Peyer's patch (tissue), 4 donors: ENCODE data around the gene SAMD7. TPM values are rescaled to one million over a fixed set of nuclear protein-coding genes. Genes with fewer than 3 reads are reported as not detected.

ENCODE experiments used
- DNase-seq, 3 donors: peaks; one replicate each; pipeline ENCODE4 v3.0.0-alpha.2; 2017 to 2019
- H3K27ac ChIP-seq, 4 donors: fragments of 200-600 bp; sonication (generic); one replicate each; pipeline ENCODE4 v1.5.1; 2016 to 2019
- H3K27me3 ChIP-seq, 2 donors: fragments of 200-600 bp; sonication (generic); one replicate each; pipeline ENCODE4 v1.5.1; 2019
- H3K36me3 ChIP-seq, 3 donors: fragments of 200-600 bp; sonication (generic); one replicate each; pipeline ENCODE4 v1.5.1; 2016 to 2019
- H3K4me1 ChIP-seq, 4 donors: fragments of 200-600 bp; sonication (generic); one replicate each; pipeline ENCODE4 v1.5.1; 2016 to 2019
- H3K4me3 ChIP-seq, 4 donors: fragments of 200-600 bp; sonication (generic); 1 replicate in 3 of 4; 2 replicates in 1 of 4; pipeline ENCODE4 v1.5.1; 2016 to 2019; ENCODE audit warnings: mild to moderate bottlenecking in 1 of 4
- H3K9me3 ChIP-seq, 4 donors: fragments of 200-600 bp; sonication (generic); one replicate each; pipeline ENCODE4 v1.5.1; 2016 to 2019; ENCODE audit warnings: mild to moderate bottlenecking in 1 of 4
- POLR2A ChIP-seq, 2 donors: fragments of 450-650 bp; IDR thresholded peaks; one replicate each; pipeline ENCODE4 v1.5.1; 2017; ENCODE audit warnings: antibody characterized with exemption in 2 of 2, mild to moderate bottlenecking in 2 of 2, moderate library complexity in 2 of 2
- total RNA-seq, 4 donors: library from RNA; depleted of rRNA; stranded (reverse); fragments of >200 nt; gene quantifications; one replicate each; pipeline ENCODE4 v1.1.0, GENCODE V29; 2016
- TF ChIP-seq, protein P1 (sequence below), 6 experiments: fragments of 450-650 bp in 4 of 6; fragments of 200-600 bp in 2 of 6; sonication (generic) in 1 of 6; IDR thresholded peaks; one replicate each; pipeline ENCODE4 v1.5.1; 2017 to 2019; ENCODE audit warnings: antibody characterized with exemption in 6 of 6, mild to moderate bottlenecking in 3 of 6, moderate library complexity in 1 of 6

SAMD7 gene
- total RNA-seq, 4 donors from 2014 or later = not detected

DNA sequence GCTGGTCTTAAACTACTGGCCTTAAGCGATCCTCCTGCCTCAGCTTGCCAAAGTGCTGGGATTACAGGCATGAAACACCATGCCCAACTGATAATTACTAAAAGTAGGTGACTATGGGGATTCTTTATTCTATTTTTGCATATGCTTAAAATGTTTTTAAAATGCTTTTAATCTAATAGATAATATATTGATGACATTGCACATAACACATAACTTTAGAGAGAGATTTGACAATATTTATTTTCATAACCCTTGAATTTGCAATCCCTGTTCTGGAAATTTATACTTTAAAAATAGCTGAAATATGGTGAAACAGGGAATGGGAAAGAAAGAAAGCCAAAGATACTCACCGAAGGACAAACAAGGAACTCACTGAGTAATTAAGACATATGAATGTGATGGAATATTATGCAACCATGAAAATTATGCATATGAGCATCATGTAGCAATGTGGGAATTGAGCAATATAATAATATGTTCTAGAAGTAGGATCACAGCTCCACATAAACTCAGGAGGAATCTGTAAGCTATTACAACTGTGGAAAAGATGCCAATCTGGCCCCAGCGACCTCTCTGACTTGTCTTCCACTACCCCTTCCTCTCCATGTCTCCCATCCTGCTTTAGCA lies 43.7 kb upstream of the SAMD7 start:
- Histone ChIP-seq H3K36me3 (no peaks in the 10 kb centered on the region), H3K4me1 (peaks cover 0 to 30% (median 0%) of the 10 kb centered on the region in 4 donors), H3K27me3 (no peaks in the 10 kb centered on the region), H3K4me3 (peak overlapping the region in 2 of 4 donors; percentile 42 to 43), H3K9me3 (no peaks in the 10 kb centered on the region), H3K27ac (no peak overlapping the region)
- DNase-seq = no peak
- TF ChIP-seq POLR2A (IDR thresholded peaks at IDR 0.05) = no peak
- TF ChIP-seq, protein P1, sequence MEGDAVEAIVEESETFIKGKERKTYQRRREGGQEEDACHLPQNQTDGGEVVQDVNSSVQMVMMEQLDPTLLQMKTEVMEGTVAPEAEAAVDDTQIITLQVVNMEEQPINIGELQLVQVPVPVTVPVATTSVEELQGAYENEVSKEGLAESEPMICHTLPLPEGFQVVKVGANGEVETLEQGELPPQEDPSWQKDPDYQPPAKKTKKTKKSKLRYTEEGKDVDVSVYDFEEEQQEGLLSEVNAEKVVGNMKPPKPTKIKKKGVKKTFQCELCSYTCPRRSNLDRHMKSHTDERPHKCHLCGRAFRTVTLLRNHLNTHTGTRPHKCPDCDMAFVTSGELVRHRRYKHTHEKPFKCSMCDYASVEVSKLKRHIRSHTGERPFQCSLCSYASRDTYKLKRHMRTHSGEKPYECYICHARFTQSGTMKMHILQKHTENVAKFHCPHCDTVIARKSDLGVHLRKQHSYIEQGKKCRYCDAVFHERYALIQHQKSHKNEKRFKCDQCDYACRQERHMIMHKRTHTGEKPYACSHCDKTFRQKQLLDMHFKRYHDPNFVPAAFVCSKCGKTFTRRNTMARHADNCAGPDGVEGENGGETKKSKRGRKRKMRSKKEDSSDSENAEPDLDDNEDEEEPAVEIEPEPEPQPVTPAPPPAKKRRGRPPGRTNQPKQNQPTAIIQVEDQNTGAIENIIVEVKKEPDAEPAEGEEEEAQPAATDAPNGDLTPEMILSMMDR (IDR thresholded peaks at IDR 0.05) = no peak

DNA sequence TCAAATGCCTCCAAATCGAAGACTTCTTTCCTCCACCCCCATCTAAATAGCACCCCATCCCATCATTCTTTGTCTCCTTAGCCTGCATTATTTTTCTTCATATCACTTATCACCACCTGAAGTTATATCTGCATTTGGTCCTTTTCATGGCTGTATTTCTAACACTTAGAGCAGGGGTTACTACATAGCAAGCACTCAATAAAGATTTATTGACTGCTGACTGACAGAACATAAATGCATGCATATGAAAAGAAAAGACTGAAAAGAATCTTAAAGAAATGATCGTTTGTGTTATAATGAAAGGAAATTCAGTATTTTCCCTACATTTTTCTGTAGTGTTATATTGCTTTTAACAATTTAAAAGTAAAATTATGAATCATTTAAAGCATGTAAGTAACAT lies 43.0 kb upstream of the SAMD7 start:
- Histone ChIP-seq H3K4me1 (peaks cover 0 to 27% (median 0%) of the 10 kb centered on the region in 4 donors), H3K4me3 (peak overlapping the region in 2 of 4 donors; percentile 42 to 43), H3K9me3 (no peaks in the 10 kb centered on the region), H3K27ac (no peak overlapping the region), H3K27me3 (no peaks in the 10 kb centered on the region), H3K36me3 (no peaks in the 10 kb centered on the region)
- no peak for TF ChIP-seq POLR2A (IDR thresholded peaks at IDR 0.05)
- TF ChIP-seq, protein P1 (IDR thresholded peaks at IDR 0.05) = no peak
- DNase-seq = no peak

DNA sequence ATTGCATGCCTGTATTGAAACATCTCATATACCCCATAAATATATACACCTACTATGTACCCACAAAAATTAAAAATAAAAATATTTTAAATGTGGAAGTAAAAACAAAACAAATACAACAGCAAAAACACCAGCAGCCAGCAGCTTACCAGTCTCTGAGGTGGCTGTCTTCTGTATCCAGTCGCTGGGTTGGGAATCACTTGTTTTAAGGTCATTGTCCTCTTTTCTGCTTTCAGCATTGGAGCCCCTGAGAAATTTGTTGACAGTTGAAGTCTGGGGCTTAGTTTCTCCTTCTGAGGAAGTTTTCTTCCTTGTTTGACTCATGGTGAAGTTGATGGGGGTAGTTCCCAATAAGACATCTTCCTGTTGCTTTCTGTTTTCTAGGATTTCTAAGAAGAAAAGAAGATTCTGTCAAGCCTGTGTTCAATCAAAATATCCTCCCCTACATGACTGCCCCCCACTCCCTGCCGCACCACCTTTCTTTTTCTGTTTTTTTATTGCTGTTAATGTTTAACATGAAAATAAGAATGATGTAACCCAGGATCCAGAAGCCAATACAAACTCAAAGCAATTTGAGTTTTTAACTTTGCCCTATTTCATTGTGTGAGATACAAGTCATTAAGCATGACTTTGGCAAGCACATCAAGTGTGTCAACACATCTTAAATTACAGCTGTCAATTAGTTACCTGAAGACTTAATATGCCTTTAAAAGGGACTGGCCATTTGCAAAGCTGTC lies 41.7 kb upstream of the SAMD7 start, which contains the start of gene LRRC31:
TSS of gene LRRC31 (minus strand) at position 452 of the 737 bp plus-strand sequence. CDS start at position 324, 128 bp downstream.
- TF ChIP-seq, protein P1 (IDR thresholded peaks at IDR 0.05) = no peak
- TF ChIP-seq POLR2A (IDR thresholded peaks at IDR 0.05) = peak in 1 of 2 donors; percentile 16
- DNase-seq = no peak
- peaks cover 0 to 23% (median 0%) of the 10 kb centered on the region in 4 donors for H3K4me1 ChIP-seq
- peak within 1 kb of the TSS in 3 of 4 donors; percentile 41 to 53 (median 50) for H3K27ac ChIP-seq
- H3K9me3 ChIP-seq = no peaks in the 10 kb centered on the region
- H3K36me3 ChIP-seq = no peaks in the 10 kb centered on the region
- no peaks in the 10 kb centered on the region for H3K27me3 ChIP-seq
- H3K4me3 ChIP-seq = peak within 1 kb of the TSS in 3 of 4 donors; percentile 2 to 43 (median 42)

DNA sequence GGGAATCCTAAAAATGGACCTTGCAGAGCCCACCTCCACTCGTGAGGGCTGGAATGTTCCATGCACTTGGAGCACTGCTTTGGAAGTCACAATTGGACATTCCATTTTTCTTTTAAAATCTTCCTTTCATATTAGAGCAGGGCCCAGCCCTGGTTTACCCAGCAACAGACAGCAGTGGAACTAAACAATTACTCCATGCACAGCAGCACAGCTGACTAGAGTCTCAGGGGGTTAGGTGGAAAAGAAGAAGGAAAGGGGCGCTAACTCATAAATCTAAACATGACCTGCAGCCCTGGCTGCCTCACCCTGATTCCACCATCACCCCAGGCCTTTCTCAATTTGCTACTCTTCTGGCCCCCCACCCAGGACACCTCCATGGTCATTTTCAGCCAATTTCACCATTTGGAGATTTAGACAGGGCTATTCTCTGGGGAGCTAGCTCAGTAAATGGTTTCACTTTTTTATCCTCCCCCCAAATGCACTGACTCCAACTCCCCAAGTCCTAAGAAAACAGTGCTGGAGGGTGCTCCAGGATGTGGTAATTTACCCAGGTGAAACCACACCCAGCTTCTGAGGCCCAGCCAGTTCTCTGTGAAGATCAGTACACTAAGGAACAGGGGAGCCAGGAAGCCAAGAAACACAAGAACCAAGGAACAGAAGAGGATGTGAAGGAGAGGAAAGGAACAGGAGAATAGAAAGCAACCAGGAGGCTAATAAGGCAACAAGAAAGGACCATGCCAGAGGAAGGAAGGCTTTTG lies 40.1 kb upstream of the SAMD7 start:
- H3K27ac ChIP-seq = peak overlapping the region in 2 of 4 donors; percentile 7 to 53
- H3K27me3 ChIP-seq = no peaks in the 10 kb centered on the region
- DNase-seq = peak in 1 of 3 donors; percentile 69
- no peaks in the 10 kb centered on the region for H3K36me3 ChIP-seq
- no peaks in the 10 kb centered on the region for H3K9me3 ChIP-seq
- peaks cover 0 to 14% (median 0%) of the 10 kb centered on the region in 4 donors for H3K4me1 ChIP-seq
- no peak overlapping the region for H3K4me3 ChIP-seq
- TF ChIP-seq POLR2A (IDR thresholded peaks at IDR 0.05) = no peak
- TF ChIP-seq, protein P1 (IDR thresholded peaks at IDR 0.05) = no peak

DNA sequence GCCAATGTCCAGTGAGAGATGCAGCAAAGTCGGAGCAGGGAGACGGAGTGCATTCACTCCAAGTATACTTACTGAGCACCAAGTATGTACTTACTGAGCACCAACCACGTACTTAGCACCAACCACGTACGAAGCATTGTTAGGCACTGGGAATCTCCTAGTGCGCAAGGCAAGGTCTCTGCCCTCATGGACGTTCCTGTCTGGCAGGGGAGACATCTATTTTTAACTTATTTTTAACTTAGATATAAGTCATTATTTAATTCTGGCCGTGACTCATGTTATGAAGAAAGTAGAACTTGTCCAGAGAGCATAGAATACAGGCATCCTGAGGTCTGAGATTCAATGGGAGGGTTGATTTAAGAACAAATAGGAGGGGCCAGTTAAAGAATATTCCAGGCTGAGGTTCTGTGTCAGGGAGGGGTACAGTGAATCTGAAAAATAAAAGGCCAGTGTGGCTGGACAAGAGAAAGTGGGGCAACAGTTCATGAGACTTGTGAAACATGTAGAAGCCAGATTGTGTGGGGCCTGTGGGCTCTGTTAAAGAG lies 32.3 kb upstream of the SAMD7 start:
- no peaks in the 10 kb centered on the region for H3K9me3 ChIP-seq
- no peak overlapping the region for H3K4me3 ChIP-seq
- no peaks in the 10 kb centered on the region for H3K36me3 ChIP-seq
- H3K27me3 ChIP-seq = no peaks in the 10 kb centered on the region
- H3K4me1 ChIP-seq = no peaks in the 10 kb centered on the region
- TF ChIP-seq, protein P1 (IDR thresholded peaks at IDR 0.05) = no peak
- TF ChIP-seq POLR2A (IDR thresholded peaks at IDR 0.05) = no peak
- DNase-seq = no peak
- H3K27ac ChIP-seq = no peak overlapping the region
